B cell (primary cell): ENCODE results near the gene PODN.

Source experiments
- EZH2 ChIP-seq: IDR thresholded peaks from 2 replicates; pipeline ENCODE4 v1.6.1; 2012; ENCODE audit warnings: borderline replicate concordance, low read depth, mild to moderate bottlenecking, moderate library complexity, low read length; ENCODE audit not compliant: insufficient read depth, poor library complexity, severe bottlenecking
- TF ChIP-seq, protein P1 (sequence below): fragments of 200-600 bp; IDR thresholded peaks from one replicate; pipeline ENCODE4 v1.8.0; 2022; ENCODE audit warnings: antibody characterized with exemption, mild to moderate bottlenecking

DNA sequence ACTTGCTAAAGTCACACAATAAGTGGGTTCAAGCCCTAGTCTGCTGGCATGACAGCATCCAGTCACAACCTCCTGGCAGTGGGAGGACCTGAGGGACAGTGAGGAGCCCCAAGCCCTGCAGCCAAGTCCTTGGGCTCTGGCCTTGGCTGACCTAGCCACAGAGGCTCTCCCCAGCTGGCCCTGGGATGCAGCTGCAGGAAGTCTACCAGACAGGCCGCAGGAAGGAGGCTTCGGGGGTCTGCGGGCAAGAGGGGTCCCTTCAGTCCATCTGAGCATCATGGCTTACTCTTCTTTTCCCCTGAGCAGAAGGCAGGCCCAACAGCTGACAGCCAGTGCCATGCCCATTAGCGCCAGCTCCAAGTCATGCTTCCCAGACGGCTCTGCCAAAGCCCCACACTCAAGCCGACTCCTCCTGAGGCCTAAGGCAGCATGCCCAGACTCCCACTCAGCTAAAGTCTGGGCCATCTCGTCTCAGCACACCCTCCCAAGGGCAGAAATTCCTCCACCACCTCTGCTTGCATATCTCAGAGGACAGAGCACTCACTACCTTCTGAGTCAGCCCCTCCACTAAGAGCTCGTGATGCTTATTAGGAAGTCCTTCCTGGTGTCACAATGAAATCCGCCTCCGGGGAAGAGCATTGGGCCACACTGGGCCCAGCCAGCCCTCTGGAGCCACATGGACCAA, 60.3 kb downstream of the PODN start:
- TF ChIP-seq, protein P1, sequence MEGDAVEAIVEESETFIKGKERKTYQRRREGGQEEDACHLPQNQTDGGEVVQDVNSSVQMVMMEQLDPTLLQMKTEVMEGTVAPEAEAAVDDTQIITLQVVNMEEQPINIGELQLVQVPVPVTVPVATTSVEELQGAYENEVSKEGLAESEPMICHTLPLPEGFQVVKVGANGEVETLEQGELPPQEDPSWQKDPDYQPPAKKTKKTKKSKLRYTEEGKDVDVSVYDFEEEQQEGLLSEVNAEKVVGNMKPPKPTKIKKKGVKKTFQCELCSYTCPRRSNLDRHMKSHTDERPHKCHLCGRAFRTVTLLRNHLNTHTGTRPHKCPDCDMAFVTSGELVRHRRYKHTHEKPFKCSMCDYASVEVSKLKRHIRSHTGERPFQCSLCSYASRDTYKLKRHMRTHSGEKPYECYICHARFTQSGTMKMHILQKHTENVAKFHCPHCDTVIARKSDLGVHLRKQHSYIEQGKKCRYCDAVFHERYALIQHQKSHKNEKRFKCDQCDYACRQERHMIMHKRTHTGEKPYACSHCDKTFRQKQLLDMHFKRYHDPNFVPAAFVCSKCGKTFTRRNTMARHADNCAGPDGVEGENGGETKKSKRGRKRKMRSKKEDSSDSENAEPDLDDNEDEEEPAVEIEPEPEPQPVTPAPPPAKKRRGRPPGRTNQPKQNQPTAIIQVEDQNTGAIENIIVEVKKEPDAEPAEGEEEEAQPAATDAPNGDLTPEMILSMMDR = no peak
- no peak for TF ChIP-seq EZH2
